T-helper 22 cell (primary cell): ENCODE measurements around the gene GOSR1.
"Not testable (repeated sequence)": the region's sequence is repeated elsewhere in the genome, so short reads cannot be mapped to it uniquely, and the experiment has no call there.

Source experiments
- DNase-seq: peaks from one replicate; pipeline ENCODE4 v3.0.0-alpha.2; 2020; ENCODE audit warnings: low read depth

GOSR1 gene

GRCh38 chr17:30563131-30563904, 86.1 kb downstream of the GOSR1 start:
- DNase-seq: not testable (repeated sequence)

- not testable (repeated sequence) for DNase-seq
These were observed 86.7 kb downstream of the GOSR1 start for GRCh38 chr17:30563905-30564390.

GRCh38 chr17:30564422-30565072, 87.3 kb downstream of the GOSR1 start:
- not testable (repeated sequence) for DNase-seq

- DNase-seq: no peak
These were observed 88.1 kb downstream of the GOSR1 start for GRCh38 chr17:30565073-30565935.

- DNase-seq: not testable (repeated sequence)
These were observed 88.9 kb downstream of the GOSR1 start for GRCh38 chr17:30566104-30566503.

GRCh38 chr17:30566516-30567225, 89.5 kb downstream of the GOSR1 start:
- DNase-seq: not testable (repeated sequence)

GRCh38 chr17:30567231-30568116, 90.3 kb downstream of the GOSR1 start:
- no peak for DNase-seq

GRCh38 chr17:30568117-30568430, 90.9 kb downstream of the GOSR1 start:
- DNase-seq: no peak

GRCh38 chr17:30569531-30570175, 92.4 kb downstream of the GOSR1 start:
- not testable (repeated sequence) for DNase-seq

- DNase-seq: no peak
These were observed 93.0 kb downstream of the GOSR1 start for GRCh38 chr17:30570191-30570590.

- DNase-seq: no peak
These were observed 93.5 kb downstream of the GOSR1 start for GRCh38 chr17:30570596-30571265.

GRCh38 chr17:30571404-30571803, 94.2 kb downstream of the GOSR1 start:
- not testable (repeated sequence) for DNase-seq

- DNase-seq: no peak
These were observed 94.7 kb downstream of the GOSR1 start for GRCh38 chr17:30571921-30572320.

GRCh38 chr17:30572651-30573554, 95.7 kb downstream of the GOSR1 start:
- not testable (repeated sequence) for DNase-seq

- no peak for DNase-seq
These were observed 96.5 kb downstream of the GOSR1 start for GRCh38 chr17:30573603-30574175.

- DNase-seq: not testable (repeated sequence)
These were observed 97.1 kb downstream of the GOSR1 start for GRCh38 chr17:30574309-30574708.

- DNase-seq: not testable (repeated sequence)
These were observed 97.6 kb downstream of the GOSR1 start for GRCh38 chr17:30574806-30575205.

GRCh38 chr17:30575648-30576325, 98.6 kb downstream of the GOSR1 start:
- not testable (repeated sequence) for DNase-seq
